GM23248 (cell line): ENCODE measurements around the gene KIFC3. TPM values are rescaled to one million over a fixed set of nuclear protein-coding genes. Genes with fewer than 3 reads are reported as not detected.

Source experiments
- DNase-seq: peaks from one replicate; pipeline ENCODE4 v3.0.0-alpha.2; 2015
- H2AFZ ChIP-seq: fragments of 200-600 bp; sonication (generic); 2 replicates; pipeline ENCODE4 v1.6.1; 2016; ENCODE audit warnings: antibody characterized with exemption
- H3F3A ChIP-seq: fragments of 200-600 bp; sonication (generic); 2 replicates; pipeline ENCODE4 v1.6.1; 2016; ENCODE audit warnings: mild to moderate bottlenecking, antibody characterized with exemption, mixed run types; ENCODE audit not compliant: insufficient read depth
- H3K27ac ChIP-seq: fragments of 200-600 bp; sonication (generic); 2 replicates; pipeline ENCODE4 v1.5.1; 2016; ENCODE audit warnings: mild to moderate bottlenecking
- H3K27me3 ChIP-seq: fragments of 200-600 bp; sonication (generic); replicated peaks from 2 replicates; pipeline ENCODE4 v1.6.1; 2016; ENCODE audit warnings: mild to moderate bottlenecking; ENCODE audit not compliant: insufficient read depth
- H3K36me3 ChIP-seq: fragments of 200-600 bp; sonication (generic); 2 replicates; pipeline ENCODE4 v1.6.1; 2016; ENCODE audit warnings: low read depth, mild to moderate bottlenecking
- H3K4me1 ChIP-seq: fragments of 200-600 bp; sonication (generic); 2 replicates; pipeline ENCODE4 v1.6.1; 2016; ENCODE audit warnings: mild to moderate bottlenecking; ENCODE audit not compliant: insufficient read depth
- H3K4me2 ChIP-seq: fragments of 200-600 bp; sonication (generic); one replicate; pipeline ENCODE4 v1.6.1; 2016; ENCODE audit warnings: mild to moderate bottlenecking; ENCODE audit not compliant: unreplicated experiment
- H3K4me3 ChIP-seq: fragments of 200-600 bp; sonication (generic); 2 replicates; pipeline ENCODE4 v1.5.1; 2016; ENCODE audit warnings: mild to moderate bottlenecking
- H3K79me2 ChIP-seq: fragments of 200-600 bp; sonication (generic); 2 replicates; pipeline ENCODE4 v1.6.1; 2016; ENCODE audit warnings: mild to moderate bottlenecking; ENCODE audit not compliant: insufficient read depth
- H3K9ac ChIP-seq: fragments of 200-600 bp; sonication (generic); 2 replicates; pipeline ENCODE4 v1.6.1; 2016; ENCODE audit warnings: mild to moderate bottlenecking
- H3K9me2 ChIP-seq: fragments of 200-600 bp; sonication (generic); 2 replicates; pipeline ENCODE4 v1.6.1; 2016; ENCODE audit warnings: mixed run types, mild to moderate bottlenecking, moderate library complexity; ENCODE audit not compliant: insufficient read depth
- H3K9me3 ChIP-seq: fragments of 200-600 bp; sonication (generic); one replicate; pipeline ENCODE4 v1.6.1; 2017; ENCODE audit warnings: low read depth
- H4K20me1 ChIP-seq: fragments of 200-600 bp; sonication (generic); 2 replicates; pipeline ENCODE4 v1.6.0; 2016; ENCODE audit not compliant: insufficient read depth
- EZH2 ChIP-seq: fragments of 200-600 bp; sonication (generic); IDR thresholded peaks from 2 replicates; pipeline ENCODE4 v1.6.1; 2018; ENCODE audit warnings: antibody characterized with exemption, mild to moderate bottlenecking; ENCODE audit not compliant: insufficient read depth, poor library complexity, severe bottlenecking
- EZH2phosphoT487 ChIP-seq: fragments of 200-600 bp; sonication (generic); IDR thresholded peaks from 2 replicates; pipeline ENCODE4 v1.6.1; 2018; ENCODE audit warnings: antibody characterized with exemption, moderate library complexity, mild to moderate bottlenecking, low read depth; ENCODE audit not compliant: insufficient read depth
- WGBS, 2 experiments: methylation state at CpG; one replicate each; pipeline ENCODE4 v1.1.6; 2015 to 2017; ENCODE audit warnings: low lambda C conversion rate in 2 of 2, low coverage in 1 of 2; ENCODE audit errors: missing lambda C conversion rate in 2 of 2; 5-methylcytosine and 5-hydroxymethylcytosine counted together
- in situ Hi-C: fragments of 300-500 bp; cut with MboI; formaldehyde crosslinking; loops from 2 replicates; pipeline ENCODE4 v1.15.0; 2020
- polyA plus RNA-seq: library from polyadenylated mRNA; unstranded; fragments of >200 nt; fragmentation: Nextera tagmentation; extraction: Ambion mirVana; gene quantifications from 2 replicates; pipeline ENCODE4 v1.2.1, GENCODE V29; 2016
- total RNA-seq: library from RNA; depleted of rRNA; stranded (reverse); fragments of >200 nt; shearing (Covaris generic); gene quantifications from 2 replicates; pipeline ENCODE4 v1.2.3, GENCODE V29; 2014

The KIFC3 gene
- total and polyA plus RNA-seq, 2 experiments from 2014 or later, result 27.0 to 65.3 TPM

DNA sequence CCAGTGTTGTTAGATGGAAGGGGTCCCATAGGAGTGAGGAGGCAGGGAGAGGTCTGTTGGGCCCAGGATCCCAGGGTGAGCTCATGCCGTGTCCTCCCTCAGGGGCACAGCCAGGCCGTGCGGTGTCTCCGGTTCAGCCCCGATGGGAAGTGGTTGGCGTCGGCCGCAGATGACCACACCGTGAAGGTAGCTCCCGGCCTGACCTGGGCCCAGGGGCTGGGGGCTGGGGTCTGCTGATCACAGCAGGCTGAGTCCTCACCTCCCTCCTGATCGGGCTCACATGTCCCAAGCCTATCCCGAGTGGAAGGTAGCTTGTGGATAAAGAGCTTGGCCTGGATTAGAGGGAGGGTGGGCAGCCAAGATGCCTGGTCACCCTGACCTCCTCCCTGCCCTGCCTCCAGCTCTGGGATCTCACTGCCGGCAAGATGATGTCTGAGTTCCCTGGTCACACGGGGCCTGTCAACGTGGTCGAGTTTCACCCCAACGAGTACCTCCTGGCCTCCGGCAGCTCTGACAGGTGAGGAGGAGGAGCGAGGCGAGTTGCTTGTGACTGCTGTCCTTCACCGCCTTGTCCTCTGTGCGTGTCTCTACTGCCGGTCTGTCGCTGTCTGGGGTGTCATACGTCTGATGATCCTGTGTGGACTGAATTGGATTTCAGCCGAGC, 50.6 kb downstream of the KIFC3 start:
- WGBS, 2 experiments, result 92% methylated on average over 26 of the region's 26 CpGs
- in situ Hi-C loops, result no loop called here
- H3K27ac ChIP-seq, result no peak overlapping the region

DNA sequence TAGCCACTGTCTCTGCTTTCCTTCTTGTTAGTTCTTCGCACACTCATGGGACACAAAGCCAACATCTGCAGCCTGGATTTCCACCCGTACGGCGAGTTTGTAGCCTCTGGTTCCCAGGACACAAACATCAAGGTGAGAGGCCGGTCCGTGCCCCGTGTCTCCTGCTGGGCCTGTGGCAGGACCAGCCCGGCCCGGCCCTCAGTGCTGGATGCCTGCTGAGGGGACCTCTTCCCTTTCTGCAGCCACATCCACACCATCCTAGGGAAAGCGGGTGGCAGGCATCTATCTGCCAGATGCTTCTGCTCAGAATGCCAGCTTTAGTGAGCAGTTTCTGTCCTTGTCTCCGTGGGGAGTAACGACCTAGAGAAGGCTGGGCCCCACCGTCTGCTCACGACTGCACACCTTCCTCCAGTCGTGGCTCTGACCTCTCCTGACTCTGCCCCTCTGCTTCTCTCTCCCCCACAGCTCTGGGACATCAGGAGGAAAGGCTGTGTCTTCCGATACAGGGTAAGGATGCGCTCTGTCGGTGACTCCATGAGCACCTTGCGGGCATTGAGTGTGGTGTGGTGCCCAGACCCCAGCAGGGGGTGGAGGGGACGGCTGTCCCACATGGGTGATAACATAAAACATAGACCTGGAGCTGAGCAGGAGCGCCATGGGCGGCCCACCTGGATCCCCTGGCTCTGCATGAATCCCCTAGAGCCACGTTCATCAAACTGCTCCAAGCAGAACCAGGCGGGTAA, 51.3 kb downstream of the KIFC3 start:
- Histone ChIP-seq H3K9ac (no peak overlapping the region), H4K20me1 (no peaks in the 10 kb centered on the region), H3K4me1 (no peaks in the 10 kb centered on the region), H3K27me3 (no peaks in the 10 kb centered on the region), H3K9me3 (no peaks in the 10 kb centered on the region), H3K9me2 (no peaks in the 10 kb centered on the region), H3K79me2 (no peaks in the 10 kb centered on the region), H3K4me2 (no peak overlapping the region), H3K36me3 (no peaks in the 10 kb centered on the region), H3K4me3 (no peak overlapping the region), H2AFZ (no peak overlapping the region), H3F3A (no peaks in the 10 kb centered on the region), H3K27ac (no peak overlapping the region)
- 90 to 91% methylated on average over 24 of the region's 24 CpGs for WGBS, 2 experiments
- in situ Hi-C loops, result no loop called here
- no peak for DNase-seq
- TF ChIP-seq EZH2phosphoT487, result no peak
- no peak for TF ChIP-seq EZH2

More for the DNA sequence above, 50.6 kb downstream of the KIFC3 start:
- Histone ChIP-seq H3K4me2 (no peak overlapping the region), H3K9me3 (no peaks in the 10 kb centered on the region), H3K4me3 (no peak overlapping the region), H3K9me2 (no peaks in the 10 kb centered on the region), H3F3A (no peaks in the 10 kb centered on the region), H3K4me1 (no peaks in the 10 kb centered on the region), H3K27me3 (no peaks in the 10 kb centered on the region), H3K9ac (no peak overlapping the region), H3K79me2 (no peaks in the 10 kb centered on the region), H4K20me1 (no peaks in the 10 kb centered on the region), H3K36me3 (no peaks in the 10 kb centered on the region), H2AFZ (no peak overlapping the region)
- no peak for TF ChIP-seq EZH2phosphoT487
- TF ChIP-seq EZH2, result no peak
- no peak for DNase-seq

DNA sequence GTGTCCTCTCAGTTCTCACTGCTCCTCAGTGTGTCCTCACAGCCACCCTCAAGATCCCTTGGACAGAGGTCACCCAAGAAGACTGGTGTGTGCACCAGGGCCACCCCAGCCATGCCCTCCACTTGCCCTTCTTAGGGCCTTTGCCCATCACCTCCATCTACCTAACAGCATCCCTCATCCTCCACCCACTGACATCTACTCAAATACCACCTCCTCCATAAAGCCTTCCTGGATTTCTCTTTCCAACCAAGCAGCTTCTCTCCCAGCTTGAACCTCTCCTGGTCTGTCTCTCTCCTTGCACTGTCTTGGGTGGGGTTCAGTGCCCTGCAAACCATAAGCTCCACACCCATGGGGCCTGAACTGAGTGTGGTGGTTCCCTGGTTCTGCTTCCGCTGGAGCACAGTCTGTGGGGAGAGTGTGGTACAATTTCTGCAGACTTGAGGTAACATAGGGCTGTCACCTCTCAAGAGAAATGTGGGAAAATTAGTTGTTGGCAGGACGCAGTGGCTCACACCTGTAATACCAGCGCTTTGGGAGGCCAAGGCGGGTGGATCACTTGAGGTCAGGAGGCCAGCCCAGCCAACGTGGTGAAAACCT, 52.3 kb downstream of the KIFC3 start:
- 89 to 91% methylated on average over 5 of the region's 5 CpGs for WGBS, 2 experiments
- Histone ChIP-seq H3F3A (no peaks in the 10 kb centered on the region), H3K36me3 (no peaks in the 10 kb centered on the region), H3K9me2 (no peaks in the 10 kb centered on the region), H3K79me2 (no peaks in the 10 kb centered on the region), H3K4me2 (no peak overlapping the region), H3K4me3 (no peak overlapping the region), H3K27me3 (no peaks in the 10 kb centered on the region), H2AFZ (no peak overlapping the region), H3K9me3 (no peaks in the 10 kb centered on the region), H3K9ac (no peak overlapping the region), H3K4me1 (no peaks in the 10 kb centered on the region), H4K20me1 (no peaks in the 10 kb centered on the region), H3K27ac (no peak overlapping the region)
- in situ Hi-C loops, result no loop called here
- TF ChIP-seq EZH2phosphoT487 (no peak), EZH2 (no peak)
- no peak for DNase-seq

- 67 to 71% methylated on average over 3 of the region's 3 CpGs for WGBS, 2 experiments
- H3K27me3 ChIP-seq, result no peaks in the 10 kb centered on the region
- H3K9me2 ChIP-seq, result no peaks in the 10 kb centered on the region
- no peaks in the 10 kb centered on the region for H3K4me1 ChIP-seq
- no peaks in the 10 kb centered on the region for H3K9me3 ChIP-seq
- in situ Hi-C loops, result no loop called here
- no peak overlapping the region for H3K4me2 ChIP-seq
- no peak overlapping the region for H3K27ac ChIP-seq
- no peaks in the 10 kb centered on the region for H4K20me1 ChIP-seq
- no peak overlapping the region for H2AFZ ChIP-seq
- no peaks in the 10 kb centered on the region for H3K79me2 ChIP-seq
- DNase-seq, result no peak
- no peak overlapping the region for H3K4me3 ChIP-seq
- no peaks in the 10 kb centered on the region for H3K36me3 ChIP-seq
- no peaks in the 10 kb centered on the region for H3F3A ChIP-seq
- no peak overlapping the region for H3K9ac ChIP-seq
- TF ChIP-seq EZH2phosphoT487 (no peak), EZH2 (no peak)
These were observed 53.1 kb downstream of the KIFC3 start for GRCh38 chr16:57749101-57749692.
